Bronchial epithelial cell (primary cell): ENCODE data around the gene PHF20. TPM values are rescaled to one million over a fixed set of nuclear protein-coding genes. Genes with fewer than 3 reads are reported as not detected.
"Not testable (repeated sequence)": the region's sequence is repeated elsewhere in the genome, so short reads cannot be mapped to it uniquely, and the experiment has no call there.

Source experiments
- DNase-seq: peaks from one replicate; pipeline ENCODE4 v3.0.0-alpha.2; 2010; ENCODE audit warnings: low read depth
- FAIRE-seq: peaks from 2 replicates; lab custom pipeline; 2011; peaks lifted over from hg19 to GRCh38; lab: Jason Lieb, UNC
- H3K27me3 ChIP-seq: 2 replicates; pipeline ENCODE4 v1.5.1; 2011; ENCODE audit warnings: low read length; ENCODE audit not compliant: control insufficient read depth, insufficient read depth
- H3K36me3 ChIP-seq: 2 replicates; pipeline ENCODE4 v1.5.1; 2011; ENCODE audit warnings: low read length; ENCODE audit not compliant: control insufficient read depth, insufficient read depth
- H3K4me3 ChIP-seq: 2 replicates; pipeline ENCODE4 v1.5.1; 2011; ENCODE audit warnings: mild to moderate bottlenecking, low read depth, low read length, control low read depth
- total RNA-seq: library from RNA; depleted of rRNA; stranded (reverse); fragments of >200 nt; gene quantifications from 2 replicates; pipeline ENCODE4 v1.2.1, GENCODE V29; 2014
- TF ChIP-seq, protein P1 (sequence below): IDR thresholded peaks from 2 replicates; pipeline ENCODE4 v1.5.1; 2011; ENCODE audit warnings: mild to moderate bottlenecking, moderate library complexity, low read length, control low read depth, inconsistent platforms; ENCODE audit not compliant: insufficient read depth, severe bottlenecking

Gene PHF20
- total RNA-seq, 1 donor from 2014 or later: 24.0 TPM

DNA sequence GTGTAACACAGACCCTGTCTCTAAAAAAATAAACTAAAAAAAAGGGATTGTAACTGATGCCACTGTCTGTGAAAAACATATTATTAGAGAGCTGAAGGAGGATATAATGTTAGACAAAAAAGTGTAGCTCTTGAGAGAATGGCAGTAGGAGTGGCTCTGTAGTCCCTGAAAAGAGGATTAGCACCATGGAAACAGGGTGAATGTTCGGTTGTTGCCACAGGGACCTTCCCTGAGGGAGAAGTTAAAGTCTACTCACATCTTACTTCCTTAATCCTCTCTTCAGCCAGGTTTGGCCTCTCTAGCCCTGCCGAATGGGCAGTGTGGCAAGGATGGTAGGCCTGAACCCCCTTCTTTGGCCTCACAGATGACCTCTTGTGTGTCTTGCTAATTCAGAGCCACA, 170.4 kb downstream of the PHF20 start:
- H3K4me3 ChIP-seq: no peak overlapping the region
- H3K36me3 ChIP-seq: peaks cover 2% of the 10 kb centered on the region
- no peaks in the 10 kb centered on the region for H3K27me3 ChIP-seq
- FAIRE-seq (no peak), DNase-seq (no peak)
- TF ChIP-seq, protein P1, sequence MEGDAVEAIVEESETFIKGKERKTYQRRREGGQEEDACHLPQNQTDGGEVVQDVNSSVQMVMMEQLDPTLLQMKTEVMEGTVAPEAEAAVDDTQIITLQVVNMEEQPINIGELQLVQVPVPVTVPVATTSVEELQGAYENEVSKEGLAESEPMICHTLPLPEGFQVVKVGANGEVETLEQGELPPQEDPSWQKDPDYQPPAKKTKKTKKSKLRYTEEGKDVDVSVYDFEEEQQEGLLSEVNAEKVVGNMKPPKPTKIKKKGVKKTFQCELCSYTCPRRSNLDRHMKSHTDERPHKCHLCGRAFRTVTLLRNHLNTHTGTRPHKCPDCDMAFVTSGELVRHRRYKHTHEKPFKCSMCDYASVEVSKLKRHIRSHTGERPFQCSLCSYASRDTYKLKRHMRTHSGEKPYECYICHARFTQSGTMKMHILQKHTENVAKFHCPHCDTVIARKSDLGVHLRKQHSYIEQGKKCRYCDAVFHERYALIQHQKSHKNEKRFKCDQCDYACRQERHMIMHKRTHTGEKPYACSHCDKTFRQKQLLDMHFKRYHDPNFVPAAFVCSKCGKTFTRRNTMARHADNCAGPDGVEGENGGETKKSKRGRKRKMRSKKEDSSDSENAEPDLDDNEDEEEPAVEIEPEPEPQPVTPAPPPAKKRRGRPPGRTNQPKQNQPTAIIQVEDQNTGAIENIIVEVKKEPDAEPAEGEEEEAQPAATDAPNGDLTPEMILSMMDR: no peak

DNA sequence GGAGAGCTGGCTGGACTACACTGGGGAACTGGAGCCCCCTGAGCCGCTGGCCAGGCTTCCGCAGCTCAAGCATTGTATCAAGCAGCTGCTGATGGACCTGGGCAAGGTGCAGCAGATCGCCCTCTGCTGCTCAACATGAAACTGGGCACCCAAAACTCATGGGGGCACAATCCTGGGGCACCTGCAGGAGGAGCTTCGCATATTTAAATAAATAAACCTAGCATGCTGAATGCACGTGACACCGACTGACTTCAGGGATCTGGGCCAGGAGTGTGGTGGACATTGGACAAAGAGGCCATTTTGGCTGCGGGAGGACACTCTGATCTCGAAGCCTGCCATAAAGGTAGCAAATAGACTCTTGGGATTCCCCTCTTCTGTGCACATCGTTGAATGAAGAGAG, 175.7 kb downstream of the PHF20 start:
- no peak for FAIRE-seq
- Histone ChIP-seq H3K4me3 (no peak overlapping the region), H3K27me3 (no peaks in the 10 kb centered on the region), H3K36me3 (peaks cover 2% of the 10 kb centered on the region)
- DNase-seq: peak; percentile 31
- TF ChIP-seq, protein P1: peak; percentile 49

DNA sequence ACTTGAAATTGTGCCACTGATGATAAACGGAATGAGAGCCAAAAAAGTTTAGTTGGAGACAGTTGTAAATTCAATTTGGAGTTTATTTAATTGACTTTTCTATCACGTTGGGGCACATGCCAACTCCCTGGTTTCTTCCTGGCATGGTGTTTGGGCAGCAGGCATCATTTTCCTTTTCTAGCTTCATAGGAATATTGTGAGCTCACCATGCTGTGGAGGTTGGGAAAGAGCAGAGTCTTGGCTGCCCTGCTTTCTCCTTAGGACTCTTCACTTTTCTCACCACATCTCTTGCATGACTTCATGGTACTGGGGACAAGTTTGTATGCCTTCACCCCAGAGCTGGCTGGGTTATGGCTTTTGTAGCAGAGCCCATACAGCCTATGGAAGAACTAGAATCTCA, 176.1 kb downstream of the PHF20 start:
- Histone ChIP-seq H3K27me3 (no peaks in the 10 kb centered on the region), H3K4me3 (no peak overlapping the region), H3K36me3 (peaks cover 2% of the 10 kb centered on the region)
- TF ChIP-seq, protein P1: no peak
- DNase-seq (no peak), FAIRE-seq (no peak)

DNA sequence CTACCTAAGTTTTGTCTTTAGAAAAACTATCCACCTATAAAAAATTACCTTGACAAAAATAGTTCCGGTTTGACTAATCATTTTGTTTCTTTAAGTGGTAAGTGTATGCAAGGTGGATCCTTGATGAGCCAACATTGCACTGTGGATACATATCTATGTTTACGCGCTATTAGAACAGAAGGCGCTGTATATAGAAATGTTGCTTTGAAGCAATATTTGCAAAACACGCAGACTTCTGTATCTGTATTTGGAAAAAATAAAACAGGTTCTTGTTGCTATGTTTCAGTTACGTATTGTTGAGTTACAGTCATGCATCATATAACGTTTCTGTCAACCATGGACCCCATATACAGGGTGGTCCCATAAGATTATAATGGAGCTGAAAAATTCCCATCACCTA, 178.3 kb downstream of the PHF20 start:
- Histone ChIP-seq H3K4me3 (no peak overlapping the region), H3K36me3 (peaks cover 2% of the 10 kb centered on the region), H3K27me3 (no peaks in the 10 kb centered on the region)
- TF ChIP-seq, protein P1: no peak
- DNase-seq (no peak), FAIRE-seq (no peak)

DNA sequence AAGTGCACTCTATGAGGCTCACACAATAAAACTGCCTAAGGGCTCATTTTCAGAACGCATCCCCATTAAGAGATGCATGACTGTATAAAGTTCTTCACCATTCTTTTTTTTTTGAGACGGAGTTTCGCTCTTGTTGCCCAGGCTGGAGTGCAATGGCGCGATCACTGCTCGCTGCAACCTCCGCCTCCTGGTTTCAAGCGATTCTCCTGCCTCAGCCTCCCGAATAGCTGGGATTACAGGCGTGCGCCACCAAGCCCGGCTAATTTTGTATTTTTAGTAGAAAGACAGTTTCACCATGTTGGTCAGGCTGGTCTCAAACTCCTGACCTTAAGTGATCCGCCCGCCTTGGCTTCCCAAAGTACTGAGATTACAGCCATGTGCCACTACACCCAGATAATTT, 180.3 kb downstream of the PHF20 start:
- FAIRE-seq, DNase-seq, H3K36me3 ChIP-seq, H3K4me3 ChIP-seq, H3K27me3 ChIP-seq: not testable (repeated sequence)

DNA sequence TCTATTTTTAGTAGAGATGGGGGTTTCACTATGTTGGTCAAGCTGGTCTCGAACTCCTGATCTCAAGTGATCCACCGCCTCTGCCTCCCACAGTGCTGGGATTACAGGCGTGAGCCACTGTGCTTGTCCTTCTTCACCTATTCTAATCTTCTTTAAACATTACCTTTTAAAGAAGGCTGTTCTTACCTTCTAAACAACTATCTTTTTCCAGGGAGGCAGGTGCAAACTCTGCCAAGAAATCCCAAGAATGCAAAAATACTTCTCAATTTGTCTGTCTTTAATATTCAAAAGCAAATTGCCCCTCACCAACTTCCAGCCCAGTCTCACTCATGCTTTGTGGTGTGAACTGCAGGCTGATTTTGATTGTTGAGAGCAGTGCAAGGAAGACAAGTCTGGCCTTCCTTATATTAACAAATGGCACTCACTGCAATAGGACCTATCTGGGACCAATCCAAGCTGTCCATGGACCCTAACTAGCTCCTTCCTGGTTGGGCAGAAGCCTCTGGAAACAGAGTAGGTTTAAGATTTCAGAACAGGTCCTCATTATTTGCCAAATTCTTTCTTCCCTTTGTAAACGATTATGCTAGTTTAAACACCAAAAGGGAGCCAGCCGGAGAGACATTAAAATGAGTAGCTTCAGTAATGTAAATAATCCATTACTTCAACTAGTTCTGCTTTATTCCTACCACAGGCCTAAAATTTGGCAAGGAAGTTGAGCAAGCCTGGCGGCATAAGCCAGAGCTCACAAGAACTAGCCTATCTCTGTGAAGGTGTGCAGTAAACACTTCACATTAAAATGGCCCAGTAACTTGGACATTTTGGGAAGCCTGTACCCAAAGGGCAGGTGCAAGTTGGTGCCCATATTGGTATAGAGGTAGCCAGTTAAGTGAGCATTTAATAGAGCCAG, 180.9 kb downstream of the PHF20 start:
- TF ChIP-seq, protein P1: no peak
- Histone ChIP-seq H3K4me3 (peak overlapping the region; percentile 85), H3K36me3 (peaks cover 2% of the 10 kb centered on the region), H3K27me3 (no peaks in the 10 kb centered on the region)
- DNase-seq: peak; percentile 27
- FAIRE-seq: no peak
